Neural progenitor cell (in vitro differentiated cells): ENCODE data around the gene G3BP1. TPM values are rescaled to one million over a fixed set of nuclear protein-coding genes. Genes with fewer than 3 reads are reported as not detected.

ENCODE experiments used
- DNase-seq: peaks from one replicate; pipeline ENCODE4 v3.0.0-alpha.2; 2016; ENCODE audit warnings: low spot score
- H2AFZ ChIP-seq: fragments of 200-600 bp; sonication (generic); replicated peaks from 2 replicates; pipeline ENCODE4 v1.6.1; 2016; ENCODE audit warnings: antibody characterized with exemption
- H3F3A ChIP-seq: fragments of 200-600 bp; sonication (generic); 2 replicates; pipeline ENCODE4 v1.6.1; 2016; ENCODE audit warnings: antibody characterized with exemption, low read depth
- H3K27ac ChIP-seq: fragments of 200-600 bp; sonication (generic); 2 replicates; pipeline ENCODE4 v1.5.1; 2016; ENCODE audit warnings: mild to moderate bottlenecking
- H3K27me3 ChIP-seq: fragments of 200-600 bp; sonication (generic); 2 replicates; pipeline ENCODE4 v1.6.1; 2016; ENCODE audit warnings: mild to moderate bottlenecking, moderate library complexity
- H3K36me3 ChIP-seq: fragments of 200-600 bp; sonication (generic); 2 replicates; pipeline ENCODE4 v1.5.1; 2016
- H3K4me1 ChIP-seq: fragments of 200-600 bp; sonication (generic); 2 replicates; pipeline ENCODE4 v1.6.1; 2016; ENCODE audit warnings: mixed run types
- H3K4me2 ChIP-seq: fragments of 200-600 bp; sonication (generic); 2 replicates; pipeline ENCODE4 v1.6.1; 2016
- H3K4me3 ChIP-seq: fragments of 200-600 bp; sonication (generic); 2 replicates; pipeline ENCODE4 v1.5.1; 2016
- H3K79me2 ChIP-seq: fragments of 200-600 bp; sonication (generic); 2 replicates; pipeline ENCODE4 v1.6.1; 2016; ENCODE audit warnings: low read depth
- H3K9ac ChIP-seq: fragments of 200-600 bp; sonication (generic); 2 replicates; pipeline ENCODE4 v1.6.1; 2016
- H3K9me3 ChIP-seq: fragments of 200-600 bp; sonication (generic); 2 replicates; pipeline ENCODE4 v1.5.1; 2016; ENCODE audit warnings: low read depth
- H4K20me1 ChIP-seq: fragments of 200-600 bp; sonication (generic); 2 replicates; pipeline ENCODE4 v1.6.1; 2016; ENCODE audit warnings: low read depth
- H3K27ac Mint-ChIP-seq: 3 replicates; pipeline ENCODE4 v1.8.0; 2021; ENCODE audit warnings: mixed read lengths
- H3K27me3 Mint-ChIP-seq: 2 replicates; pipeline ENCODE4 v1.8.0; 2022; ENCODE audit warnings: low read depth, mild to moderate bottlenecking, inconsistent platforms, moderate library complexity, mixed read lengths; ENCODE audit not compliant: insufficient read depth
- H3K36me3 Mint-ChIP-seq: 3 replicates; pipeline ENCODE4 v1.8.0; 2021; ENCODE audit warnings: mixed read lengths
- H3K4me1 Mint-ChIP-seq: 3 replicates; pipeline ENCODE4 v1.8.0; 2021; ENCODE audit warnings: mixed read lengths
- H3K4me3 Mint-ChIP-seq: 3 replicates; pipeline ENCODE4 v1.8.0; 2021; ENCODE audit warnings: mild to moderate bottlenecking, moderate library complexity, mixed read lengths
- H3K9me3 Mint-ChIP-seq: 3 replicates; pipeline ENCODE4 v1.8.0; 2020; ENCODE audit warnings: mixed read lengths
- CTCF ChIP-seq: fragments of 200-600 bp; sonication (generic); IDR thresholded peaks from 2 replicates; pipeline ENCODE4 v1.5.1; 2017; ENCODE audit warnings: antibody characterized with exemption, mild to moderate bottlenecking
- EZH2 ChIP-seq: fragments of 200-600 bp; sonication (generic); IDR thresholded peaks from 2 replicates; pipeline ENCODE4 v1.6.1; 2017; ENCODE audit warnings: antibody characterized with exemption, mild to moderate bottlenecking, moderate library complexity
- EZH2phosphoT487 ChIP-seq: fragments of 200-600 bp; sonication (generic); IDR thresholded peaks from 2 replicates; pipeline ENCODE4 v1.6.1; 2017; ENCODE audit warnings: antibody characterized with exemption
- total RNA-seq: library from RNA; depleted of rRNA; stranded (reverse); fragments of >200 nt; gene quantifications from 2 replicates; pipeline ENCODE4 v1.2.3, GENCODE V29; 2015; ENCODE audit warnings: low replicate concordance

Gene G3BP1
- total RNA-seq, 1 donor from 2014 or later = 304 TPM

- no peaks in the 10 kb centered on the region for H3K9me3 Mint-ChIP-seq
- H3K79me2 ChIP-seq = no peaks in the 10 kb centered on the region
- H3K4me1 ChIP-seq = no peaks in the 10 kb centered on the region
- H3K9me3 ChIP-seq = no peaks in the 10 kb centered on the region
- no peak overlapping the region for H3K9ac ChIP-seq
- H3K36me3 ChIP-seq = no peaks in the 10 kb centered on the region
- no peak overlapping the region for H3K4me3 ChIP-seq
- H3K27me3 Mint-ChIP-seq = no peaks in the 10 kb centered on the region
- no peak for DNase-seq
- H2AFZ ChIP-seq = no peak overlapping the region
- peaks cover 3% of the 10 kb centered on the region for H3K36me3 Mint-ChIP-seq
- peaks cover 21% of the 10 kb centered on the region for H3K4me1 Mint-ChIP-seq
- H3K27me3 ChIP-seq = no peaks in the 10 kb centered on the region
- no peak overlapping the region for H3K27ac Mint-ChIP-seq
- H4K20me1 ChIP-seq = no peaks in the 10 kb centered on the region
- H3K27ac ChIP-seq = no peak overlapping the region
- H3K4me3 Mint-ChIP-seq = no peak overlapping the region
- no peak overlapping the region for H3K4me2 ChIP-seq
- peaks cover 6% of the 10 kb centered on the region for H3F3A ChIP-seq
- TF ChIP-seq EZH2phosphoT487 (no peak), EZH2 (no peak), CTCF (no peak)
Measured at GRCh38 chr5:151743530-151743929, 28.2 kb upstream of the G3BP1 start.

GRCh38 chr5:151745071-151745705 is 26.6 kb upstream of the G3BP1 start:
- H2AFZ ChIP-seq = no peak overlapping the region
- no peak overlapping the region for H3K4me3 ChIP-seq
- no peak for DNase-seq
- H3K27me3 ChIP-seq = no peaks in the 10 kb centered on the region
- peaks cover 3% of the 10 kb centered on the region for H3K36me3 Mint-ChIP-seq
- no peak overlapping the region for H3K4me2 ChIP-seq
- H3K4me1 ChIP-seq = no peaks in the 10 kb centered on the region
- H3K4me3 Mint-ChIP-seq = no peak overlapping the region
- no peak overlapping the region for H3K27ac Mint-ChIP-seq
- H3K27me3 Mint-ChIP-seq = no peaks in the 10 kb centered on the region
- H4K20me1 ChIP-seq = no peaks in the 10 kb centered on the region
- H3K9ac ChIP-seq = no peak overlapping the region
- TF ChIP-seq EZH2phosphoT487 = no peak
- no peak for TF ChIP-seq EZH2
- no peak overlapping the region for H3K27ac ChIP-seq
- H3K4me1 Mint-ChIP-seq = peaks cover 16% of the 10 kb centered on the region
- no peaks in the 10 kb centered on the region for H3K9me3 Mint-ChIP-seq
- peaks cover 6% of the 10 kb centered on the region for H3F3A ChIP-seq
- no peaks in the 10 kb centered on the region for H3K36me3 ChIP-seq
- H3K79me2 ChIP-seq = no peaks in the 10 kb centered on the region
- H3K9me3 ChIP-seq = no peaks in the 10 kb centered on the region

- H3K4me2 ChIP-seq = no peak overlapping the region
- Mint-ChIP-seq H3K36me3 (peaks cover 3% of the 10 kb centered on the region), H3K4me3 (no peak overlapping the region), H3K9me3 (no peaks in the 10 kb centered on the region), H3K27ac (no peak overlapping the region), H3K4me1 (no peaks in the 10 kb centered on the region), H3K27me3 (no peaks in the 10 kb centered on the region)
- DNase-seq = no peak
- no peak overlapping the region for H3K9ac ChIP-seq
- no peaks in the 10 kb centered on the region for H3K27me3 ChIP-seq
- H3F3A ChIP-seq = no peaks in the 10 kb centered on the region
- H4K20me1 ChIP-seq = no peaks in the 10 kb centered on the region
- H3K4me1 ChIP-seq = no peaks in the 10 kb centered on the region
- no peak overlapping the region for H2AFZ ChIP-seq
- TF ChIP-seq CTCF (no peak), EZH2 (no peak), EZH2phosphoT487 (no peak)
- no peak overlapping the region for H3K27ac ChIP-seq
- H3K9me3 ChIP-seq = no peaks in the 10 kb centered on the region
- no peaks in the 10 kb centered on the region for H3K36me3 ChIP-seq
- no peaks in the 10 kb centered on the region for H3K79me2 ChIP-seq
- no peak overlapping the region for H3K4me3 ChIP-seq
Measured at GRCh38 chr5:151750121-151750520, 21.6 kb upstream of the G3BP1 start.

GRCh38 chr5:151751091-151751490 is 20.7 kb upstream of the G3BP1 start:
- Histone ChIP-seq H3K27ac (no peak overlapping the region), H3F3A (no peaks in the 10 kb centered on the region), H3K4me3 (no peak overlapping the region), H3K27me3 (no peaks in the 10 kb centered on the region), H2AFZ (no peak overlapping the region), H3K9ac (no peak overlapping the region), H3K4me1 (no peaks in the 10 kb centered on the region), H3K9me3 (no peaks in the 10 kb centered on the region), H4K20me1 (no peaks in the 10 kb centered on the region), H3K4me2 (no peak overlapping the region), H3K36me3 (no peaks in the 10 kb centered on the region), H3K79me2 (peaks cover under 1% of the 10 kb centered on the region)
- no peaks in the 10 kb centered on the region for H3K9me3 Mint-ChIP-seq
- peaks cover 3% of the 10 kb centered on the region for H3K36me3 Mint-ChIP-seq
- H3K4me3 Mint-ChIP-seq = no peak overlapping the region
- H3K27ac Mint-ChIP-seq = no peak overlapping the region
- peaks cover 4% of the 10 kb centered on the region for H3K4me1 Mint-ChIP-seq
- TF ChIP-seq CTCF = no peak
- no peak for TF ChIP-seq EZH2phosphoT487
- no peak for TF ChIP-seq EZH2
- DNase-seq = no peak
- H3K27me3 Mint-ChIP-seq = no peaks in the 10 kb centered on the region
